ENCODE measurements around the gene KLHL9. TPM values are rescaled to one million over a fixed set of nuclear protein-coding genes. Genes with fewer than 3 reads are reported as not detected.

KLHL9 gene
- total RNA-seq, 2 experiments from 2014 or later: 18.5 to 19.3 TPM

DNA sequence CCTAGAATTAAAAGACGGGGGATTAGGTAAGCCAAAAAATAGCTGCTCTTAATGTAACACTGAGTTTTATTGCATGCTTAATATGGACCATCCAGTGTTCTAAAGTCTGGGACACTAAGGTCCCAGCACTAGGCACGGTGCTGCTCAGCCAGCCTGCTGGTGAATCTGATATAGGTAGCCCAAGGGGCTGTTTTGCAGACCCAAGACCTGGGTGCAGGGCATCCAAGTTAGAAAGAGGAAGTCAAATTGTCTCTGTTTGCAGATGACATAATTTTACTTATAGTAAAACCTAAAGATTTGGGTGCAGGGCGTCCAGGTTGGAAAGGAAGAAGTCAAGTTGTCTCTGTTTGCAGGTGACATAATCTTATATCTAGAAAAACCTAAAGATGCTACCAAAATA, 47.9 kb downstream of the KLHL9 start:
- H3K4me1 ChIP-seq (ENCODE audit: insufficient read depth, low read length, poor library complexity, severe bottlenecking): no peaks in the 10 kb centered on the region
- H4K20me1 ChIP-seq (ENCODE audit: insufficient read depth, low read length): no peaks in the 10 kb centered on the region
- H3K36me3 ChIP-seq (ENCODE audit: insufficient read depth, low read length): no peaks in the 10 kb centered on the region
- intact Hi-C loops (cut with micrococcal nuclease; ENCODE audit: unreplicated experiment): no loop called here
- TF ChIP-seq EZH2phosphoT487 (IDR thresholded peaks at IDR 0.05; ENCODE audit: borderline replicate concordance, low read depth, low read length): no peak
- TF ChIP-seq, protein P1, sequence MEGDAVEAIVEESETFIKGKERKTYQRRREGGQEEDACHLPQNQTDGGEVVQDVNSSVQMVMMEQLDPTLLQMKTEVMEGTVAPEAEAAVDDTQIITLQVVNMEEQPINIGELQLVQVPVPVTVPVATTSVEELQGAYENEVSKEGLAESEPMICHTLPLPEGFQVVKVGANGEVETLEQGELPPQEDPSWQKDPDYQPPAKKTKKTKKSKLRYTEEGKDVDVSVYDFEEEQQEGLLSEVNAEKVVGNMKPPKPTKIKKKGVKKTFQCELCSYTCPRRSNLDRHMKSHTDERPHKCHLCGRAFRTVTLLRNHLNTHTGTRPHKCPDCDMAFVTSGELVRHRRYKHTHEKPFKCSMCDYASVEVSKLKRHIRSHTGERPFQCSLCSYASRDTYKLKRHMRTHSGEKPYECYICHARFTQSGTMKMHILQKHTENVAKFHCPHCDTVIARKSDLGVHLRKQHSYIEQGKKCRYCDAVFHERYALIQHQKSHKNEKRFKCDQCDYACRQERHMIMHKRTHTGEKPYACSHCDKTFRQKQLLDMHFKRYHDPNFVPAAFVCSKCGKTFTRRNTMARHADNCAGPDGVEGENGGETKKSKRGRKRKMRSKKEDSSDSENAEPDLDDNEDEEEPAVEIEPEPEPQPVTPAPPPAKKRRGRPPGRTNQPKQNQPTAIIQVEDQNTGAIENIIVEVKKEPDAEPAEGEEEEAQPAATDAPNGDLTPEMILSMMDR (conservative IDR thresholded peaks at IDR 0.05; ENCODE audit: low read length): no peak
- no peak overlapping the region for H3K27ac ChIP-seq (ENCODE audit: low read depth, low read length, poor library complexity, severe bottlenecking)
- CTCF ChIA-PET (ENCODE audit: unreplicated experiment): no interaction called here
- no peaks in the 10 kb centered on the region for H3K9me2 ChIP-seq (ENCODE audit: insufficient read depth, low read length)
- H2AFZ ChIP-seq (ENCODE audit: low read length): no peak overlapping the region
- H3K9me3 ChIP-seq (ENCODE audit: low read length): no peaks in the 10 kb centered on the region
- BruUV-seq (replicated peaks): no TSS peak
- DNase-seq (ENCODE audit: low spot score): no peak
- H3K4me2 ChIP-seq (ENCODE audit: low read length): no peak overlapping the region
- POLR2A ChIA-PET: no interaction called here
- H3K4me3 ChIP-seq (ENCODE audit: low read depth, low read length, poor library complexity, severe bottlenecking): no peak overlapping the region
- no peaks in the 10 kb centered on the region for H3K79me2 ChIP-seq (ENCODE audit: insufficient read depth, low read depth, low read length)

DNA sequence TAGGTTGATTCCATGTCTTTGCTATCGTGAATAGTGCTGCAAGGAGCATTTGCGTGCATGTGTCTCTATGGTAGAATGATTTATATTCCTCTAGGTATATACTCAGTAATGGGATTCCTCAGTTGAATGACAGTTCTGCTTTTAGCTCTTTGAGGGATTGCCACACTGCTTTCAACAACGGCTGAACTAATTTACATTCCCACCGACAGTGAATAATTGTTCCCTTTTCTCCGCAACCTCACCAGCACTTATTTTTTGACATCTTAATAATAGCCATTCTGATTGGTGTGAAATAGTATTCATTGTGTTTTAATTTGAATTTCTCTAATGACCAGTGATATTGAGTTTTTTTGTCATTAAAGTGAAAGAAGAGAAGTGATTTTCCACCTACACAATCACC, 48.5 kb downstream of the KLHL9 start:
- Histone ChIP-seq H3K79me2 (ENCODE audit: insufficient read depth, low read depth, low read length) (no peaks in the 10 kb centered on the region), H4K20me1 (ENCODE audit: insufficient read depth, low read length) (no peaks in the 10 kb centered on the region), H3K4me2 (ENCODE audit: low read length) (no peak overlapping the region), H3K4me1 (ENCODE audit: insufficient read depth, low read length, poor library complexity, severe bottlenecking) (no peaks in the 10 kb centered on the region), H3K4me3 (ENCODE audit: low read depth, low read length, poor library complexity, severe bottlenecking) (no peak overlapping the region), H2AFZ (ENCODE audit: low read length) (no peak overlapping the region), H3K36me3 (ENCODE audit: insufficient read depth, low read length) (no peaks in the 10 kb centered on the region), H3K9me3 (ENCODE audit: low read length) (no peaks in the 10 kb centered on the region), H3K27ac (ENCODE audit: low read depth, low read length, poor library complexity, severe bottlenecking) (no peak overlapping the region), H3K9me2 (ENCODE audit: insufficient read depth, low read length) (no peaks in the 10 kb centered on the region)
- TF ChIP-seq, protein P1 (conservative IDR thresholded peaks at IDR 0.05; ENCODE audit: low read length): no peak
- TF ChIP-seq EZH2phosphoT487 (IDR thresholded peaks at IDR 0.05; ENCODE audit: borderline replicate concordance, low read depth, low read length): no peak
- DNase-seq (ENCODE audit: low spot score): no peak
- CTCF ChIA-PET (ENCODE audit: unreplicated experiment): no interaction called here
- intact Hi-C loops (cut with micrococcal nuclease; ENCODE audit: unreplicated experiment): no loop called here
- POLR2A ChIA-PET: interaction anchor here (0.6 kb wide), 1 partner anchor 1144 kb away, joined by 3 read pairs; no protein-coding TSS in a partner anchor
- BruUV-seq (replicated peaks): no TSS peak

DNA sequence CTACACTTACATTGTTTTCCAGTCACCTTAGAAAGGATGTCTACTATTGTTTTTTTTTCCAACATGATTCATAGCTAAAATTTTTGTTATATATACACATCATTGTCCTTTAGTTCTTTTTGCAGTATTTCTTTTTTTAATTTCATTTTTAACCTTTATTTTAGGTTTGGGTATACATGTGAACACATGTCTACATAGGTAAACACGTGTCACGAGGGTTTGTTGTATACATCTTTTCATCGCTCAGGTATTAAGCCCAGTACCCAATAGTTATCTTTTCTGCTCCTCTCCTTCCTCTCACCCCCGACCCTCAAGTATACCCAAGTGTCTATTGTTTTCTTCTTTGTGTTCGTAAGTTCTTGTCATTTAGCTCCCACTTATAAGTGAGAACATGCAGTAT, 49.1 kb downstream of the KLHL9 start:
- CTCF ChIA-PET (ENCODE audit: unreplicated experiment): no interaction called here
- BruUV-seq (replicated peaks): no TSS peak
- intact Hi-C loops (cut with micrococcal nuclease; ENCODE audit: unreplicated experiment): no loop called here
- POLR2A ChIA-PET: interaction anchor here (0.6 kb wide), 1 partner anchor 1144 kb away, joined by 3 read pairs; no protein-coding TSS in a partner anchor
- Histone ChIP-seq H3K9me3 (ENCODE audit: low read length) (no peaks in the 10 kb centered on the region), H3K4me2 (ENCODE audit: low read length) (no peak overlapping the region), H3K4me3 (ENCODE audit: low read depth, low read length, poor library complexity, severe bottlenecking) (no peak overlapping the region), H2AFZ (ENCODE audit: low read length) (no peak overlapping the region), H4K20me1 (ENCODE audit: insufficient read depth, low read length) (no peaks in the 10 kb centered on the region), H3K27ac (ENCODE audit: low read depth, low read length, poor library complexity, severe bottlenecking) (no peak overlapping the region), H3K36me3 (ENCODE audit: insufficient read depth, low read length) (no peaks in the 10 kb centered on the region), H3K79me2 (ENCODE audit: insufficient read depth, low read depth, low read length) (no peaks in the 10 kb centered on the region), H3K4me1 (ENCODE audit: insufficient read depth, low read length, poor library complexity, severe bottlenecking) (no peaks in the 10 kb centered on the region), H3K9me2 (ENCODE audit: insufficient read depth, low read length) (no peaks in the 10 kb centered on the region)
- DNase-seq (ENCODE audit: low spot score): no peak
- TF ChIP-seq, protein P1 (conservative IDR thresholded peaks at IDR 0.05; ENCODE audit: low read length): no peak
- TF ChIP-seq EZH2phosphoT487 (IDR thresholded peaks at IDR 0.05; ENCODE audit: borderline replicate concordance, low read depth, low read length): no peak

All from OCI-LY7 (cell line).